Type B pancreatic cell (in vitro differentiated cells): ENCODE data around the gene ST6GALNAC5. TPM values are rescaled to one million over a fixed set of nuclear protein-coding genes. Genes with fewer than 3 reads are reported as not detected.

Experiments used
- DNase-seq: peaks from one replicate; pipeline ENCODE4 v3.0.0; 2021; ENCODE audit warnings: mixed read lengths; ENCODE audit not compliant: unreplicated experiment; ENCODE audit errors: extremely low spot score
- H3K27ac Mint-ChIP-seq: 2 replicates; pipeline ENCODE4 v1.8.0; 2021; ENCODE audit warnings: mild to moderate bottlenecking, mixed read lengths
- H3K27me3 Mint-ChIP-seq: 2 replicates; pipeline ENCODE4 v1.8.0; 2021; ENCODE audit warnings: mixed read lengths
- H3K36me3 Mint-ChIP-seq: 2 replicates; pipeline ENCODE4 v1.8.0; 2021; ENCODE audit warnings: mixed read lengths
- H3K4me1 Mint-ChIP-seq: one replicate; pipeline ENCODE4 v1.8.0; 2021; ENCODE audit warnings: mixed read lengths; ENCODE audit not compliant: unreplicated experiment
- H3K4me3 Mint-ChIP-seq: 2 replicates; pipeline ENCODE4 v1.8.0; 2021; ENCODE audit warnings: mild to moderate bottlenecking, mixed read lengths
- H3K9me3 Mint-ChIP-seq: 2 replicates; pipeline ENCODE4 v1.8.0; 2021; ENCODE audit warnings: mixed read lengths
- CTCF ChIP-seq: fragments of 200-600 bp; sonication (generic); conservative IDR thresholded peaks from 2 replicates; pipeline ENCODE4 v1.5.0; 2021; ENCODE audit warnings: antibody characterized with exemption, mild to moderate bottlenecking
- total RNA-seq: library from RNA; stranded (reverse); gene quantifications from 2 replicates; pipeline ENCODE4 v1.2.1, GENCODE V29; 2021; ENCODE audit warnings: low replicate concordance

The ST6GALNAC5 gene
- total RNA-seq, 1 donor from 2014 or later: 36.6 TPM

- no peak for DNase-seq
- Mint-ChIP-seq H3K4me1 (no peaks in the 10 kb centered on the region), H3K27ac (no peak overlapping the region), H3K36me3 (peaks cover 11% of the 10 kb centered on the region), H3K9me3 (no peaks in the 10 kb centered on the region), H3K27me3 (peaks cover 75% of the 10 kb centered on the region), H3K4me3 (peak overlapping the region; percentile 58)
- TF ChIP-seq CTCF: no peak
Observed at GRCh38 chr1:76866566-76866965, 714 bp upstream of the ST6GALNAC5 start.

GRCh38 chr1:76868154-76868882, 1.0 kb downstream of the ST6GALNAC5 start:
- peak; percentile 77 for DNase-seq
- peak; percentile 63 for TF ChIP-seq CTCF
- peaks cover 20% of the 10 kb centered on the region for H3K36me3 Mint-ChIP-seq
- peak overlapping the region; percentile 23 for H3K27ac Mint-ChIP-seq
- H3K9me3 Mint-ChIP-seq: no peaks in the 10 kb centered on the region
- peaks cover 71% of the 10 kb centered on the region for H3K27me3 Mint-ChIP-seq
- peak overlapping the region; percentile 94 for H3K4me3 Mint-ChIP-seq
- H3K4me1 Mint-ChIP-seq: no peaks in the 10 kb centered on the region

- peaks cover 71% of the 10 kb centered on the region for H3K27me3 Mint-ChIP-seq
- no peak for TF ChIP-seq CTCF
- peak overlapping the region; percentile 94 for H3K4me3 Mint-ChIP-seq
- H3K9me3 Mint-ChIP-seq: no peaks in the 10 kb centered on the region
- peaks cover 23% of the 10 kb centered on the region for H3K36me3 Mint-ChIP-seq
- no peak overlapping the region for H3K27ac Mint-ChIP-seq
- H3K4me1 Mint-ChIP-seq: no peaks in the 10 kb centered on the region
- DNase-seq: no peak
Observed at GRCh38 chr1:76868916-76869315, 1.6 kb downstream of the ST6GALNAC5 start.

- TF ChIP-seq CTCF: no peak
- H3K4me3 Mint-ChIP-seq: peak overlapping the region; percentile 94
- no peak overlapping the region for H3K27ac Mint-ChIP-seq
Observed at GRCh38 chr1:76870037-76870436, 2.8 kb downstream of the ST6GALNAC5 start.

GRCh38 chr1:76871355-76871974, 4.2 kb downstream of the ST6GALNAC5 start:
- Mint-ChIP-seq H3K4me1 (no peaks in the 10 kb centered on the region), H3K9me3 (no peaks in the 10 kb centered on the region), H3K4me3 (peak overlapping the region; percentile 47), H3K27me3 (peaks cover 50% of the 10 kb centered on the region), H3K27ac (no peak overlapping the region), H3K36me3 (peaks cover 33% of the 10 kb centered on the region)
- no peak for DNase-seq
- no peak for TF ChIP-seq CTCF

More at GRCh38 chr1:76870037-76870436, 2.8 kb downstream of the ST6GALNAC5 start:
- Mint-ChIP-seq H3K36me3 (peaks cover 26% of the 10 kb centered on the region), H3K27me3 (peaks cover 64% of the 10 kb centered on the region), H3K9me3 (no peaks in the 10 kb centered on the region), H3K4me1 (no peaks in the 10 kb centered on the region)
- no peak for DNase-seq
